HG02970 (cell line): ENCODE results near the gene REX1BD.

Source experiments
- ATAC-seq: cut with Tn5 transposase; IDR thresholded peaks from one replicate; pipeline ENCODE4 v1.9.1; 2021; ENCODE audit warnings: mild to moderate bottlenecking, moderate library complexity, moderate number of reproducible peaks; ENCODE audit not compliant: unreplicated experiment, low FRiP score

The REX1BD gene

DNA sequence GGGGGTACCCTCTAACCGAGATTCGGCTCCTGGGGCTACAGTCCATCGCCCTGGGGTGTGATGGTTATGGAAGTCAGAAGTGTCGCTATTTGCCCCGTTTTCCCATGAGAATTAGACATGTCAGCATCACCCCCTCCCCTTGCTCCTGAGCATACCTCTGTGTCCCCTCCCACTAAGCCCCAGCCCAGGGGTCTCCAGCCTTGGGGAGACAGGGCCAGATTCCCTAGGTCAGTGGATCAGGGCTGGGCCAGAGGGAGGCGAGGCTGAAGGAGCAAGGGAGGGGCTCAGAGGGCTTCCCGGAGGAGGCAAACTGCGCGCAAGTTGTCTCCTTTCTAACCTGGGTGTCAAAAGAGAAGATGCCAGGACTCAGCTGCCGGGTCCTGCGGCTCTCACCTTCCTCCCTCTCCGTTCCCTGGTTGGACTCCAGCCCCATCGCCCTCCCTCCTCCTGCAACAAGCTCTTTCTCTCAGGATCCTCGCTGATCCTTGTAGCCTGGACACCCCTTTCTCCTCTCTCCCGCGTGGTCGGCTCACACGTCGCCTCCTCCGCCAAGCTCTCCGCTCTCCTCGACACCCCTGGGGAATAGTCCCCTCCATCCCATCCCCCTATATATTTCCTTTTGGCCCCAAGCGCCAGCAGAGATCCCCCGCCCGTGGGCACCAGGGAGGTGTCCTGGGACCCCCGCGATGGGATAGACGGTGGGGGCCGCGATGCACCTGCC lies 23.6 kb downstream of the REX1BD start:
- ATAC-seq: no peak

- ATAC-seq: no peak
Measured at GRCh38 chr19:18612772-18613588, 24.4 kb downstream of the REX1BD start, which contains the start of gene TMEM59L. Gene TMEM59L (plus strand): TSS chr19:18612870. CDS start chr19:18612959, 89 bp downstream.

- ATAC-seq: no peak
Measured at GRCh38 chr19:18613589-18614234, 25.1 kb downstream of the REX1BD start.

GRCh38 chr19:18616023-18616422 lies 27.4 kb downstream of the REX1BD start:
- no peak for ATAC-seq

- ATAC-seq: no peak
Measured at GRCh38 chr19:18617562-18617961, 29.0 kb downstream of the REX1BD start.

DNA sequence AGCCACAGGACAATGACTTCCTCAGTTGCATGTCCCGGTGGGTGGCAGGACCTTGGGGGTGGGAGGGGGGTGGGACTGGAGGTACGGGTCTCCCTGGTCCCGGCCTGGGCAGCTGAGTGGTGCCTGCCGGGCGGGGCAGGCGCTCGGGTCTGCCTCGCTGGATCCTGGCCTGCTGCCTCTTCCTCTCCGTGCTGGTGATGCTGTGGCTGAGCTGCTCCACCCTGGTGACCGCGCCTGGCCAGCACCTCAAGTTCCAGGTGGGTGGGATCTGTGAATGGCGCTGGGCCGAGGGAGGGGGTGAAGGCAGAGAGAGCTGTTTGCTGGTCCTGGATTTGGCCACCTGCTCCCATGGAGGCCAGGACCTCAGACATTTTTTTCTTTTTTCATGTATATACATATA lies 29.6 kb downstream of the REX1BD start:
- ATAC-seq: no peak

- ATAC-seq: no peak
Measured at GRCh38 chr19:18620311-18620710, 31.7 kb downstream of the REX1BD start.

GRCh38 chr19:18620902-18621301 lies 32.3 kb downstream of the REX1BD start:
- ATAC-seq: no peak

GRCh38 chr19:18626906-18627305 lies 38.3 kb downstream of the REX1BD start:
- ATAC-seq: no peak

GRCh38 chr19:18629166-18630088 lies 40.8 kb downstream of the REX1BD start:
- ATAC-seq: no peak

DNA sequence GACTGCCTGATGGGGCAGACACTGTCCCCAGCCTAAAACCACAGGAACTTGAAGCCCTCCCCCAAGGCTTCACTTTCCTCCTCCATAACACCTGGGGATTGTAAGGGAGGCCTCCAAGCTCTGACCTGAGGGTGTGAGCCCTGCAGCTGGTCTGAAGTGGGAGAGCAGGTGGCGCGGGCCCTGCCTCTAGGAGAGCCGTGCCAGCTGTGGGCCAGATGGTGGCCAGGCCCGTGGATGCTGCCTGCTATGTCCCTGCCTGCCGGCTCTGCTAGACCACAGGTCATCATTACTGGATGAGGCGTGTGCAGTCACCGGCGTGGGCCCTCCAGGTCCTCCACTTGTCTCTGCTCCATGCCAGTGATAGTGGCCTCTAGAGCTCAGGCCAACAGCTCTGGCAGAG lies 44.7 kb downstream of the REX1BD start:
- ATAC-seq: no peak

DNA sequence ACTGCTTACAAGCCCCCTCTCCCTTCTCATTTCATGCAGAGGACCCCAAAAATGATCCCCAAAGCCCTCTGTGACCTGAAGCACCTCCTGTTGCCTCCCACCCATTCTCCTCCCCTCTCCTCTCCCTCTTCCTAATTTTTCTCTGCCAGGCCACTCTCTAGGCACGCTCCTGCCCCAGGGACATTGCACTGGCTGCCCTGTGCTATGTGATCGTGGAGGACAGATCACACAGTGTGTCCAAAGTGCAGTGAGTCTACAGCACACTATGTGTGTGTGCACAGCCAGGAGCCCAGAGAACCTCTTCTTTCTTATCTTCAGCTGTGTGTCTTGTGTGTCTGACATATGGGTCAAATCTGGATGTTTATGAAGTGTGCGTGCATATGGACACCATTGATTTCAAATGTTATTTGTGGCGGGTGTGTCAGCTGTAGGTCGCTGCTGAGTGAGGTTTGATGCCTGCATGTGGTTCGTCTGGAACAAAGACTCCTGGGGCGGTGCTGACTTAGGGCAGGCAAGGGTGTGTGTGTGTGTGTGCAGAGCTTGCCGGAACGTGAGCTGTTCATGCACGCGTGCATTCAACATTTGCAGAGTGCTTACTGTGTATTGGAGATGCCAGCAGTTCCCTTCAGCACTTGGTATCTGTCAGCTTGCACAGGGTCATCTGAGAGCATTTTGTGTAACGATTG lies 46.2 kb downstream of the REX1BD start:
- ATAC-seq: no peak

DNA sequence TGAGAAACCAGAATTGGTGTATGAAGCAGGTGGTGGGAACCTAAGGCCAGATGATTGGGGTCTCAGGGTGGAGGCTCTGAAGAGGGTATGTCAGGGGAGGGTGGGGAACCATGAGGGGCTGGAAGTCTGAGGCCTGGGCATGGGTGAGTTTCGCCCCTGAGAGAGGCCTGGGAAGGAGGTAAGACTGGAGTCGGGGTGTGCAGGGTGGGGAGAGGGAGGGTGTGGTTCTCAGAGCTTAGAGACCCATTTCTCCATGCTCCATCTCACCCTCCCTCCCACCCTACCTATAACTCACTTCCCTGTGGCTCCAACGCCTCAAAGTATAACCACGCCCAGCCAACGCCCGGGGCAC lies 47.2 kb downstream of the REX1BD start:
- no peak for ATAC-seq

DNA sequence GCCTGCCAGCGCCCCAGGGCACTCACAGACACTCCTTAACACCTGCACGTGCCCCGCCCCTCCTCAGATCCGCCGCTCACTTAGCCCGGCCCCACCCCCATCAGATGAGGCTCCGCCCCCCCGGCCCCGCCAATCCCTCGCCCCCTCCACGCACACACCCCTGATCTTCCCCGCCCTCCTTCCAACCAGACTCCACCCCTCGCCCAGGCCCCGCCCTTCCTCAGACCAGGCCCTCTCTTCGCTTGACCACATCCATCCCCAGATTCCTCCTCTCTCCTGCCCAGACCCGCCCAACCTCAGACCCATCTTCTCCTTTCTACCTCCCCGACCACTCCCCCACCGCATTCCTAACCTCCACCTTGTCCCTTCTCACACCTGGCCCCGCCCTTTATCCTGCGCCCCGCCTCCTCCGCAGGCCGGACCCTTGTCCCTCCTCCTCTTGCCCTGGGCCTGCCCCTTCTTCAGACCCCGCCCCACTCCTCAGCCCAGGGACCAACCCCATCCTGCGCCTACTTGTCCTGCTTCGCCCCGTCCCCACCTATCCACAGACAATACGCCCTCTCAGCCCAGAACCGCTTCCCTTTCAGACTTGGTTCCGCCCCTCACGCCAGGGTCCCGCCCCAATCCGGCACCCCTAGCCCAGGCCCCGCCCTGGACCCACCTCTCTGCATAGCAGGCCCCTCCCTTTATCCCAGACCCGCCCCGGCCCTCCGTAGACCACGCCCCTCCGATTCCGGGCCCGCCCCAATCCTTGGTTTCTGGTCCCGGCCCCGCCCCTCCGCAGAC lies 47.8 kb downstream of the REX1BD start:
- ATAC-seq: peak; percentile 87

DNA sequence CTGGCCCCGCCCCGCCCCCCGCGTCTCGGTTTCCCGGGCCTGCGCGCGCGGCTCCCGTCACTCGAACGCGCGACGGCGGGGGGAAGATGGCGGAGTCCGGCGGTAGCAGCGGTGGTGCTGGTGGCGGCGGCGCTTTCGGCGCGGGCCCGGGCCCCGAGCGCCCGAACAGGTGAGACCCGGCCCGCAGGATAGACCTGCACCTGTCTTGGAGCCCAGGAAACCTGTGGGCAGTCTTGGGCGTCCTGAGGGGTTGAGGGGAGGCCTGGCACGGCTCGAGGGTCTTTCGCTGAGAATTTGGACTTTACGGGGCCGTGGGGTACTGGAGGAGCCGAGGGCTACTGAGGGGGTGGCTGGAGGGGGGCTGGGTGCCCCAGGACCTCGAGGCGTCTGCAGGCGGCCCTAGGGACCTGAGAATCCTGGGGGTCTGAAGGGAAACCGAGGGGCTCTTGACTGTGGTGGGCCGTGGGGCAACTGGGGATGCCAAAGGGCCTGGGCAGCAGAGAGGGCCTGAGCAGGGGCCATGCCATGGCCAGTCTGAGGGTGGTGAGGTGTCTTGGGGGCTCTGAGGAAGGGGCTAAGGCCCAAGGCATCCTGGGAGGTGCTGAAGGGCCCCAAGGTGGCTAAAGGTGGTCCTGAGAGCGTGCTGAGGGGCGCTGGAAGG lies 48.5 kb downstream of the REX1BD start, which contains the start of gene KLHL26:
KLHL26 (plus strand) TSS at position 60 of the 661 bp plus-strand sequence; CDS start at position 87, 27 bp downstream.
- no peak for ATAC-seq

DNA sequence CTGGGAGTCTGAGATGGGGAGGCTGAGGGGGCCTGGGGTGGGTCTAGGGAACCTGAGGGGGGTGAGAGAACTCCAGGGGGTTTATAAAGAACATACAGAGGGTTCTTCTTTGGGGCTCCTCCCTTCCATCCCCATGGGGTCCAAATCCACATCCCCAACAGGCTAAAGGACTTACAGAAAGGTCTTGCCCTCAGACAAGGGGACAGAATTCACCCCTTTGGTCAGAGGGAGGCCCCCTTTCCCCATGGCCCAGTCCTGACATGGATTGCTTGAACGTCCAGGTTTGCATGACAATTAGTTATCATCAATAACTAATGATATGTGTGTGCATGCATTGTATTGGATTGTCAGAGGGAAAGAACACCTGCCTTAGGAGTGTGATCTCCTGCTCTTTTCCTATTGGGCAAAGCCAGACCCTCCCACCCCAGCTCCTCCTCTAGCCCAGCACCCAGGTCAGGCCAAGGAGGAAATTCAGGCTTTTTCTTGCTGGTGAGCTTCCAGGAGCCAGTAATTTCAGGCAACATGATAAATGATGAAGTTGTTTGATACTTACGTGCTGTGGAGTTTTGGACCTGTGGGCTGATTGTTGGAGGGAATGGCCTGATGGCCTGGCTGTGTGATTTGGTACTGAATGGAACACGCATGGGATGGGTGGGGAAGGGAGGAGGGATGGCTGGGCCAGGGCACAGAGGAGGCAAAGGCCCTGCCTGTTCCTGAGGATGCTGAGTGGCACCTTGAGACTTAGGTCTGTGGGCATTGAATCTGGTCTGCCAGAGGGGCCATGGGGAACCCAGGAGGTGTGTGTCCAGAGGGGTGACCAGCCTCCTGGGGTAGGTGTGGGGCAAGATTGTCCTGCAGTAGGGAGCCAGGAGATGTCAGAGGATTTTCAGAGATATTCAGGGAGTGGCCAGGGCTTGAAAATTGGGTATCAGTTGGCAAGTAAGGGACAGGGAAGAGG lies 49.4 kb downstream of the REX1BD start:
- ATAC-seq: no peak

- no peak for ATAC-seq
Measured at GRCh38 chr19:18639706-18640243, 51.2 kb downstream of the REX1BD start.
